ENCODE data around the gene NRIP1.
A peak's percentile ranks its signal among the peaks of the same experiment; 100 is the strongest.

Gene NRIP1

GRCh38 chr21:14989359-14989758, 75.4 kb downstream of the NRIP1 start:
- intact Hi-C loops (cut with DNase I) = no loop called here
- DNase-seq = no peak

- DNase-seq = no peak
Measured at GRCh38 chr21:14988760-14989159, 76.0 kb downstream of the NRIP1 start.

GRCh38 chr21:14987370-14988170, 77.2 kb downstream of the NRIP1 start:
- DNase-seq = no peak
- intact Hi-C loops (cut with DNase I) = no loop called here

More at GRCh38 chr21:14988760-14989159, 76.0 kb downstream of the NRIP1 start:
- intact Hi-C loops (cut with DNase I) = no loop called here

- no peak for DNase-seq
- intact Hi-C loops (cut with DNase I) = no loop called here
Measured at GRCh38 chr21:14985306-14985705, 79.5 kb downstream of the NRIP1 start.

- DNase-seq = no peak
- intact Hi-C loops (cut with DNase I) = no loop called here
Measured at GRCh38 chr21:14982336-14982735, 82.5 kb downstream of the NRIP1 start.

GRCh38 chr21:14981246-14981645, 83.6 kb downstream of the NRIP1 start:
- DNase-seq = no peak
- intact Hi-C loops (cut with DNase I) = no loop called here

GRCh38 chr21:14979264-14979663, 85.5 kb downstream of the NRIP1 start:
- no peak for DNase-seq
- intact Hi-C loops (cut with DNase I) = no loop called here

- DNase-seq = no peak
- intact Hi-C loops (cut with DNase I) = no loop called here
Measured at GRCh38 chr21:14977814-14978213, 87.0 kb downstream of the NRIP1 start.

- intact Hi-C loops (cut with DNase I) = no loop called here
- no peak for DNase-seq
Measured at GRCh38 chr21:14975136-14975919, 89.5 kb downstream of the NRIP1 start.

- intact Hi-C loops (cut with DNase I) = no loop called here
Measured at GRCh38 chr21:14972678-14973077, 92.1 kb downstream of the NRIP1 start.

GRCh38 chr21:14968821-14969220, 96.0 kb downstream of the NRIP1 start:
- intact Hi-C loops (cut with DNase I) = no loop called here
- DNase-seq = no peak

More at GRCh38 chr21:14972678-14973077, 92.1 kb downstream of the NRIP1 start:
- peak in 1 of 10 donors; percentile 74 for DNase-seq

- DNase-seq = no peak
- intact Hi-C loops (cut with DNase I) = no loop called here
Measured at GRCh38 chr21:14968029-14968428, 96.8 kb downstream of the NRIP1 start.

- intact Hi-C loops (cut with DNase I) = no loop called here
- DNase-seq = no peak
Measured at GRCh38 chr21:14964621-14965020, 100.2 kb downstream of the NRIP1 start.

- intact Hi-C loops (cut with DNase I) = no loop called here
- no peak for DNase-seq
Measured at GRCh38 chr21:14962217-14962616, 102.6 kb downstream of the NRIP1 start.

GRCh38 chr21:14961502-14961901, 103.3 kb downstream of the NRIP1 start:
- intact Hi-C loops (cut with DNase I) = no loop called here
- DNase-seq = no peak

GRCh38 chr21:14959343-14959742, 105.5 kb downstream of the NRIP1 start:
- intact Hi-C loops (cut with DNase I) = no loop called here
- DNase-seq = no peak

GRCh38 chr21:14957836-14958235, 107.0 kb downstream of the NRIP1 start:
- DNase-seq = no peak
- intact Hi-C loops (cut with DNase I) = no loop called here

- DNase-seq = no peak
- intact Hi-C loops (cut with DNase I) = no loop called here
Measured at GRCh38 chr21:14956807-14957206, 108.0 kb downstream of the NRIP1 start.

GRCh38 chr21:14955936-14956520, 108.8 kb downstream of the NRIP1 start:
- DNase-seq = no peak
- intact Hi-C loops (cut with DNase I) = no loop called here

- intact Hi-C loops (cut with DNase I) = no loop called here
- DNase-seq = no peak
Measured at GRCh38 chr21:14952916-14953315, 111.9 kb downstream of the NRIP1 start.

- DNase-seq = no peak
- intact Hi-C loops (cut with DNase I) = no loop called here
Measured at GRCh38 chr21:14949603-14950002, 115.2 kb downstream of the NRIP1 start.

All from posterior cingulate gyrus (tissue), 11 donors.